Measurements from ENCODE around the gene DNAJC7.

The DNAJC7 gene, protein sequence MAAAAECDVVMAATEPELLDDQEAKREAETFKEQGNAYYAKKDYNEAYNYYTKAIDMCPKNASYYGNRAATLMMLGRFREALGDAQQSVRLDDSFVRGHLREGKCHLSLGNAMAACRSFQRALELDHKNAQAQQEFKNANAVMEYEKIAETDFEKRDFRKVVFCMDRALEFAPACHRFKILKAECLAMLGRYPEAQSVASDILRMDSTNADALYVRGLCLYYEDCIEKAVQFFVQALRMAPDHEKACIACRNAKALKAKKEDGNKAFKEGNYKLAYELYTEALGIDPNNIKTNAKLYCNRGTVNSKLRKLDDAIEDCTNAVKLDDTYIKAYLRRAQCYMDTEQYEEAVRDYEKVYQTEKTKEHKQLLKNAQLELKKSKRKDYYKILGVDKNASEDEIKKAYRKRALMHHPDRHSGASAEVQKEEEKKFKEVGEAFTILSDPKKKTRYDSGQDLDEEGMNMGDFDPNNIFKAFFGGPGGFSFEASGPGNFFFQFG

DNA sequence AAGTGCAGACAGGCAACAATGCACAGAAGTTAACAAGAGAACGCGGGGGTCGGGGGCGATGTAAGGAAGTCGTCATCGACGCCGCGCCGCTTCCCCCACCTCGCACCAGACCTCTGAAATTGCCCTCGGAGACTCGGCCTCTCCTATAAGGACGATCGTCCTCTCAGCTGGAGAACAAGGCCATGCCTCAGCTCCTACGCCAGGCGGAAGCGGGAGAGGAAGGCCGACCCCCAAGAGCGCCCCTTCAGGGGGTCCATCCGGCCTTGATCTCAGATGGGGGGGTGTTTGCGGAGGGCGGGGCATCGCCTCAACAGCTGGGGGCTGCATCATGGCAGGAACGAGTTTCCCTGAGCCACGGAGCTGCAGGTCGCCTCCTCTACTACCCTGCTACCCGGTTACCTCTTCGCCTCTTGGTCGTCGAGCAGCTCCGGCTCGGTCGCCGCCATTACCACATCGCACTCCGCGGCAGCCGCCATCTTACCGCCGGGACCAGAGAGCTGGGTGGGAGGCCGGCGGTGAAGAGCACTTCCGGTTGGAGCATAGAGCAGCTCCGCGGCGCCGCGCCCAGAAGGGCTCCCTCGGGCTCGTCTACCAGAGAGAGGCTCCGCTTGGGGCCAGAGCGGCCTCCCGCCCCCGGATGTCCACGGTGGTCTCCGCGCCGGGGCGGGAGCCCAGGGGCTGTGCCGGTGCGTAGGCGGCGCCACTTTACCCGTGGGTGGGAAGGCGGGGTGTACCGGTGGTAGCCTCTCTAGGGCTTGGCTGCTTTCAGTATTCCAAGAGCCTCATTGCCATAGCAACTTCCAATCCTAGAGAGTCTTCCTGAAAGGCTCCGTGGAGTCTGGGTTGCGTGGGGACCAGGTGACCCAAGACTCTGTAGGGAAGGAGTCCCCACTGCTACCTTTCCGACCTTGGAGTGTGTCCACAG is at the start of gene DNAJC7:
Gene DNAJC7 (minus strand): TSS at position 499 of the 925 bp plus-strand sequence. CDS start 23 bp downstream, at position 476.
- peaks cover 43% of the 10 kb centered on the region for H3K36me3 Mint-ChIP-seq
- peaks cover 2% of the 10 kb centered on the region for H3K9me3 Mint-ChIP-seq
- H3K4me1 Mint-ChIP-seq, result peaks cover 67% of the 10 kb centered on the region
- DNase-seq (ENCODE audit: low spot score in 2 of 2) (peak; percentile 76 to 92), ATAC-seq (peak; percentile 93)
- H3K4me3 Mint-ChIP-seq, result peak within 1 kb of the TSS; percentile 93
- H3K27ac Mint-ChIP-seq, result peak within 1 kb of the TSS; percentile 98

DNA sequence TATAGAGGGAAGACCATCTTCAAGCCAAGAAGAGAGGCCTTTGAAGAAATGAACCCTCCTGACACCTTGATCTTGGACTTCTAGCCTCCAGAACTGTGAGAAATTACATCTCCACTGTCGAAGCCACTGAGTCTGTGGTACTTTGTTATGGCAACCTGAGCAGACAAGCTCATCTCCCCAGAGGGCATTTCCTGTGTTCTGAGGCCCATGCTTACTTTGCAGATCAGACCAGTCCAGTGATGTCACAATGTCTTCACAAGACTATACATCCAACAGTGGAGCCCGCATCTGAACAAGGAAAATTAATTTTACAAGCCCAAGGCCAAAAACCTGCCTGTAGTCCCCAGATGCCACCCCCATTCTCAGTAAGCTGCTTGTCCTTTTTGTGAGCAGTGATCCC is 48.0 kb upstream of the DNAJC7 start:
- H3K36me3 Mint-ChIP-seq, result peaks cover 6% of the 10 kb centered on the region
- H3K27ac Mint-ChIP-seq, result no peak overlapping the region
- H3K4me3 Mint-ChIP-seq, result no peak overlapping the region
- DNase-seq (ENCODE audit: low spot score in 2 of 2) (no peak), ATAC-seq (no peak)
- peaks cover 12% of the 10 kb centered on the region for H3K4me1 Mint-ChIP-seq
- H3K9me3 Mint-ChIP-seq, result no peaks in the 10 kb centered on the region

DNA sequence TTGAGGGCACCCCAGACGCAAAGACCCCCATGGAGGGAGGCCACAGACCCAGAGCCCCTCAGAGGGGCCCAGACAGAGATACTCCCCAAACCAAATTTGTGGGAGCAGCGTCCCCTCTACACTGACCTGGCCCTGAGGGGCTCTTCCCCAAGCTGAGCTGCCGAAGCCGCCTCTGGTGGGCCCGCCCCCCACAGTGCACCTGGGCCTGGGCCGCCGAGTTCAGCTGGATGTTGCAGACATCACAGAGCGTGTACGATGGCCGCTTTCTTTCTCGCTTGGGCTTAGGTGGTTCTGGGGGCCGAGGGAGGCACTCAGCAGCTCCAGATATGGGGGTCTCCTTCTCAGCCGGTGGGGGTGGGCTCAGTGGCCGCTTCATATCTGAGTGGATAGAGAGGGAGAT is 45.4 kb upstream of the DNAJC7 start:
- DNase-seq (ENCODE audit: low spot score in 2 of 2) (no peak), ATAC-seq (no peak)
- H3K4me1 Mint-ChIP-seq, result peaks cover 12% of the 10 kb centered on the region
- H3K4me3 Mint-ChIP-seq, result no peak overlapping the region
- H3K27ac Mint-ChIP-seq, result no peak overlapping the region
- peaks cover 6% of the 10 kb centered on the region for H3K36me3 Mint-ChIP-seq
- no peaks in the 10 kb centered on the region for H3K9me3 Mint-ChIP-seq

DNA sequence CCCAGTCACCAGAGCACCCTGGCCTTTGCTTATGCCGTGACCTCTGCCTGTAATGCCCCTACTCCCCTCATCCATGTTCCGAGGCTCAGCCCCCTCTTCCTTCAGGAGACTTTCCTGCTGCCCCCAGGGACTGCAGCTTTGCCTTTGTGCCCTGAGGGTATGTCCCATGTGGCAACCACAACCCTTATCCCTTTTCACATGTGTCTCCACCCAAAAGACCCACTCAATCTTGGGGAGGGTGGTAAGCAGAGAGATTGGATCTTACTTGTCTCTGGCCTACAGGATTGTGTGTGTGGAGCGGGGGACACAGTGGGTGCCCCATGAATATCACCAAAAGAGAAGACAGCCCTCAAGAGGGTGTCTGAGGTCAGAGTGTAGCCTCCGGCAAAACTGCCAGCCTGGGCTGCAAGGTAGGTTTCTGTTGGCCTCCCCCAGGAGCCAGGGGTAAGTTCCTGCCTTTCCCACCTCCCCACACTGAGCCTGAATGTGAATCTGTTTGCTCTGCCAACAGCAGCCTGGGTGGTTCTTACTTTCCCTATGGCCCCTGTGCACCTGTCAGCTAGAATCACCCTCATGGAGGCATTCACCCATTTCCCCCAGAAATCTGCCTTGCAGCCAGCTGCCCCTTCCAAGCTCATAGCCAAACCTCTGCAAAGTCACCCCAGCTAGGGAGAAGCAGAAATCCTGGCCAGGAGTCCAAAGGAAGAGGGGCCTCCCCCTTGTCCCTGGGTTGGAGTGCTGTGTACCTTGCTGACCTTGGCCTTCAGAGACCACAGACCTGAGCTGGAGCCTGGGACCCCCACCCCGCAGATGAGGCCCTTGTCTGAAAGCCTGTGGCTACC is 44.6 kb upstream of the DNAJC7 start:
- Mint-ChIP-seq H3K4me3 (no peak overlapping the region), H3K27ac (no peak overlapping the region), H3K4me1 (peaks cover 12% of the 10 kb centered on the region), H3K36me3 (peaks cover 6% of the 10 kb centered on the region), H3K9me3 (no peaks in the 10 kb centered on the region)
- DNase-seq (ENCODE audit: low spot score in 2 of 2) (no peak), ATAC-seq (no peak)

DNA sequence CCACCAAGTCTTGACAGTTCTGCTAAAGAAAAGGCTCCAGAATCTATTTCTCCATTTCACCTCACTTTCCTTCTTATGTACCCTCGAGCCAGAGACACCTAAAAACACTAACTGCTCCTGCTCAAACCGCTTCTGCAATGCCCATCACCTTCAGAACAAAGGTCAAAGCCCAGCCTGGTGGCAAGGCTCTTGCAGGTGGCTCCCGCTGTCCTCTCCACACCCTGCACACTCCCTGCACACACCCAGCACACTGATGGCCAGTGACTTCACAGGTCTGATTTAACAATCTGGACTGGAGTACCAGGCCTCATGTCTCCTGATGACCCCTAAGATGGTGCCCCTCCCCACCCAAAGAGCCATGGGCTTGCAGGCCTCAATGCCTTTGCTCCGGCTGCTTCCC is 43.0 kb upstream of the DNAJC7 start:
- no peaks in the 10 kb centered on the region for H3K9me3 Mint-ChIP-seq
- ATAC-seq, result no peak

DNA sequence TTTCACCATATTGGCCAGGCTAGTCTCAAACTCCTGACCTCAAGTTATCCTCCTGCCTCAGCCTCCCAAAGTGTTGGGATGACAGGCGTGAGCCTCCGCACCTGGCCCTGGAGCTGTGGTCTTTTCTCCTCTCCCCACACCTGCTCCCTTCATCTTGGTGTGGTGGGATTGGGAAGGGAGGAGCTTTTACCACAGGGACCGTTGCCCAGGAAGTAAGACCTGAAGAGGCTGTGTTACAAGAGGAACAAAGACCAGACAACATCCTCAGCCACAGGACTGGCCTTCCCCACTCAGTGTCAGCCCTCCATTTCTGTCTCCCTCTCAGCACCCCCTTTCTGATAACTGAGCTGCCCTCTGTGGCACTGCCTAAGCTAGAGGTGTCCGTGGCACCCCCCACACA is 42.6 kb upstream of the DNAJC7 start:
- H3K4me1 Mint-ChIP-seq, result peaks cover 12% of the 10 kb centered on the region
- H3K4me3 Mint-ChIP-seq, result no peak overlapping the region
- H3K9me3 Mint-ChIP-seq, result no peaks in the 10 kb centered on the region
- DNase-seq (ENCODE audit: low spot score in 2 of 2) (no peak), ATAC-seq (no peak)
- H3K27ac Mint-ChIP-seq, result peak overlapping the region; percentile 18
- peaks cover 6% of the 10 kb centered on the region for H3K36me3 Mint-ChIP-seq

More for the DNA sequence above, 43.0 kb upstream of the DNAJC7 start:
- DNase-seq (ENCODE audit: low spot score in 2 of 2), result no peak
- peaks cover 6% of the 10 kb centered on the region for H3K36me3 Mint-ChIP-seq
- H3K4me3 Mint-ChIP-seq, result no peak overlapping the region
- peak overlapping the region; percentile 18 for H3K27ac Mint-ChIP-seq
- H3K4me1 Mint-ChIP-seq, result peaks cover 12% of the 10 kb centered on the region

DNA sequence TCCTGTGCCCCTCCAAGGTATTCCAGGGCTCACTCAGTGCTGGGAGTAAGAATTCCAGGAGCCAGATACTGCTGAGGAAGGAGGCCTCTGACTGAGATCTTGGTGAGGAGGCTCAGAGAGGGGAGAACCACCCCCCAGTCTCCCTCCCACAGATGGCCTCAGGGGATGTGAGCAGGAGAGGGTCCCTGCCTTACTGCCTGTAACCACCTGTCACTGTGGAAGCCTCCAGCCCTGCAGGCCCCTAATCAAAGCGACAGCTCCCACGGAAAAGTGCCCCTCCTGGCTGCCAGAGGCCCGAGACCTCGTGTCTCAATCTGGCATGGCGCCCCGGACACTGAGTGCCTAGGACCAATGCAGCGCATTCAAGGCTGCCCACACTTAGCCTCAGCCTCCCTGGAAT is 40.8 kb upstream of the DNAJC7 start:
- no peak overlapping the region for H3K4me3 Mint-ChIP-seq
- no peak overlapping the region for H3K27ac Mint-ChIP-seq
- H3K9me3 Mint-ChIP-seq, result no peaks in the 10 kb centered on the region
- DNase-seq (ENCODE audit: low spot score in 2 of 2) (no peak), ATAC-seq (no peak)
- H3K4me1 Mint-ChIP-seq, result no peaks in the 10 kb centered on the region
- H3K36me3 Mint-ChIP-seq, result no peaks in the 10 kb centered on the region

DNA sequence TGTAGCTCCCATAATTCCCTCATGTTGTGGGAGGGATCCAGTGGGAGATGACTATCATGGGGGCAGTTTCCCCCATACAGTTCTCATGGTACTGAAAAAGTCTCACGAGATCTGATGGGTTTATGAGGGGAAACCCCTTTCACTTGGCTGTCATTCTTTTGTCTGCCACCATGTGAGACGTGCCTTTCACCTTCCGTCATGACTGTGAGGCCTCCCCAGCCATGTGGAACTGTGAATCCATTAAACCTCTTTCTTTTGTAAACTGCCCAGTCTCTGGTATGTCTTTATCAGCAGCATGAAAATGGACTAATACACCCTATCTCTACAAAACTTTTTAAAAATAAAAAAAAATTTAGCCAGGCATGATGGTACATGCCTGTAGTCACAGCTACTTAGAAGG is 39.4 kb upstream of the DNAJC7 start:
- H3K4me3 Mint-ChIP-seq, result no peak overlapping the region
- H3K9me3 Mint-ChIP-seq, result no peaks in the 10 kb centered on the region
- no peak overlapping the region for H3K27ac Mint-ChIP-seq
- no peaks in the 10 kb centered on the region for H3K36me3 Mint-ChIP-seq
- H3K4me1 Mint-ChIP-seq, result no peaks in the 10 kb centered on the region
- no peak for ATAC-seq
- DNase-seq (ENCODE audit: low spot score in 2 of 2), result no peak

DNA sequence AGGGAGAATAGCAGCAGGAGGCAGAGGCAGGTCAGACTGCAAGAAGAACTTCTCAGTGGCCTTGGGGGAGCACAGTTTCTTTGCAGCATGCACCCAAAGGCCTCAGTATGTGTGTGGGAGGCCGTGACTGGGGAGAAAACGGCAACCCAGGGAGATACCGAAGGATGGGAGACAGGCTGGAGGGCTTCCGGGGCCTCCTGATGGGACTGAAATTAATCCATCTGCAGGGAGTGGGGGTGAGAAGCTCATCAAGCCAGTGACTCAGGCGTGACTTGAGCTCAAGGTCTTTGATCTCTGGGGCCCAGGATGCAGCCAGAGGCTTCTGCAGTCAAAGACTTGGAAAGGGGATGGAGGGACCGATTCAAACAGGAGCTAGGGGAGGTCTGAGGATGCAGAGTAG is 38.3 kb upstream of the DNAJC7 start:
- Mint-ChIP-seq H3K36me3 (no peaks in the 10 kb centered on the region), H3K9me3 (no peaks in the 10 kb centered on the region), H3K4me3 (no peak overlapping the region), H3K27ac (no peak overlapping the region), H3K4me1 (peaks cover 7% of the 10 kb centered on the region)
- DNase-seq (ENCODE audit: low spot score in 2 of 2) (no peak), ATAC-seq (no peak)

DNA sequence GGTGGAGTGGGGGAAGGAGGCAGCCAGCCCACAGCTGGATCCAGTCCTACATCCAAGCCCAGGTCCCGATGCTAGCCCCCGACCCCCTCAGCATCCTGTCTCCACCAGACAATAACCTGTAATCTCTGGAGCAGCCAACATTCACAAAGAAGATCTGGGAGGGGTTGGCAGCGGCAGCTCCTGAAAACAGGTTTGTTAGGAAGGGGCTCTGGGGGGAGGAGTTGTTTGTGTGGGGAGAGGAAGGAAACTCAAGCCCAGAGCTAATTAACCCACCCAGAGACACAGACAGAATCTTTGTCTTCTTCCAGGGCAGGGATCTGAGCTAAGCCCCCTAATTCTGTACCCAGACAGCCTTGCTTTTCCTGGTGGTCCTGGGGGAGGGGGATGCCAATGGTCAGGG is 37.8 kb upstream of the DNAJC7 start:
- H3K9me3 Mint-ChIP-seq, result no peaks in the 10 kb centered on the region
- H3K27ac Mint-ChIP-seq, result no peak overlapping the region
- H3K36me3 Mint-ChIP-seq, result no peaks in the 10 kb centered on the region
- ATAC-seq, result no peak
- DNase-seq (ENCODE audit: low spot score in 2 of 2), result no peak
- H3K4me1 Mint-ChIP-seq, result peaks cover 7% of the 10 kb centered on the region
- no peak overlapping the region for H3K4me3 Mint-ChIP-seq

DNA sequence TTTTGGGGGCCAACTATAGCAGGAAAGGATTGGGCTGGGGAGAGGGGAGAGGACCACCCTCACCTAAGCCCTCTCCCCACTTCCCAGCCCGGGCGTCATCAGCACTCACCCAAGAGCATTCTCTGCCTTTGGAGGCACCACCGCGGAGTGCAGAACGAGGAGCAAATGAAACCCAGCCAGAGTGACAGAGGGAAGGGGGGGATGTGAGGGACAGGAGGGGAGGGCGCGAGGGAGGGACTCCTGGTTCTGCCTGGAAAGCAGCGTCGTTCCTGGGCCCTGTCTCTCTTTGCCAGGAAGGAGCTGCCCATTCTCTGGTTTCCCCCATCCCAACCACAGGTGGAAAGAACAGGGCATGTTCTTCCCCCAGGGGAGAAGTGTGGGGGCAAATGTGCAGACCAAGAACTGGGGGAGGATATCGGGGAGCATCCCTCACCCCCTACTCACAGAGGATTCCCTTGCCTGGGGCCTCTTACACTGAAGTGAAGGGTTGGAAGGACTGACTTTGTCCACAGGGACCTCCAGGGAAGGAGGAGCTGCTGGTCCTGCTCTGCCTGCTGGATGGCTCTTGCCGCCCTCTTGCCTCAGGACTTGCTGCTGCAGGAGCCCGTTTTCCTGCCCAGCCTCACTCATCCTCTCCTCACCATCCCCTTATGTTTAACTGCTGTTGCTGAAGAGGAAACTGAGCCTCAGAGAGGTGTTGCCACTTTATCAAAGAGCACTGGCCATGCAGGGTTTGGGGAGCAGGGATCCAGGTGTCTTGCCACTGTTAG is 36.7 kb upstream of the DNAJC7 start:
- H3K9me3 Mint-ChIP-seq, result no peaks in the 10 kb centered on the region
- DNase-seq (ENCODE audit: low spot score in 2 of 2) (no peak), ATAC-seq (no peak)
- H3K4me3 Mint-ChIP-seq, result no peak overlapping the region
- H3K27ac Mint-ChIP-seq, result no peak overlapping the region
- H3K4me1 Mint-ChIP-seq, result peaks cover 7% of the 10 kb centered on the region
- no peaks in the 10 kb centered on the region for H3K36me3 Mint-ChIP-seq

DNA sequence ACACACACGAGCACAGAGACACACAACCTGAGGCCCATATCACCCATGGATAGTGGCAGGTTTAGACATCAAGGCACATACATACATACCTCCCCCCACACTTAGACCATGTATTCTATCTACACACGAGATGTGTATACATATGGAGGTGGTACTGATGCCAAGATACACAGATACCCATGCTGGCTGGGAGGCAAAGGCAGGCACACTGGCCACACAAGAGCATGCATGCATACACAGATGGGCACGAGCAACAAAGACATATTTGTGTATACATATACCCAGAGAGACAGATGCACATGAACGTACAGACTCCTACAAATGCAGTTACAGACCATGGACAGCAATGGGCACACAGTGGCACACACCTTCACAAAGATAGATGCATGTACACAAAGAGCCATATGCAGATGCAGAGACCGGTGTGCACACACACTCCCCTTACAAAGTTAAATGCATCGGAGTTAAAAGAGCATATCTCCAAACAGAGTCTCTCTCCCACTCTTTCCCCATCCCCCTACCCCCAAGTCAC is 35.2 kb upstream of the DNAJC7 start:
- no peak overlapping the region for H3K4me3 Mint-ChIP-seq
- ATAC-seq (no peak), DNase-seq (ENCODE audit: low spot score in 2 of 2) (no peak)
- H3K9me3 Mint-ChIP-seq, result no peaks in the 10 kb centered on the region
- H3K27ac Mint-ChIP-seq, result no peak overlapping the region
- H3K4me1 Mint-ChIP-seq, result peaks cover 7% of the 10 kb centered on the region
- H3K36me3 Mint-ChIP-seq, result no peaks in the 10 kb centered on the region

DNA sequence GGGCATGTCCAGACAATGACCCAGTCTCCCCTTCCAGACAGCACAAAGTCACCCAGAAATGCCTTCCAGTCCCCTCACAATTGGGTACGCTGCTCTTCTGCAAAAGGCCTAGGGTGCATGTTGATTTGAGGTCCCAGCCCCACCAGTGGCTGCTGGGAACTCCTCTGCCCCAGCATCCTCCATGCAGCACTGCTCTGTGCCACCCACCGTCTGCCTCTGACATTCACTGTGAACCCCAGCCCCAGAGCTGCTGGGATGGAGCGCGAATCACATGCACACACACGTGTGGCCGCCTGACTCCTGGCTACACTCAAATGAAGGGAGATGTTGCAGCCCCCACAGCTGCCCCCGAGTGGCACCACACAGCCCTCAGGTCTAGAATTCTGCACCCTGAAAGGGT is 34.4 kb upstream of the DNAJC7 start:
- H3K9me3 Mint-ChIP-seq, result no peaks in the 10 kb centered on the region
- peak overlapping the region; percentile 64 for H3K4me3 Mint-ChIP-seq
- H3K4me1 Mint-ChIP-seq, result peaks cover 7% of the 10 kb centered on the region
- H3K27ac Mint-ChIP-seq, result no peak overlapping the region
- ATAC-seq, result no peak
- DNase-seq (ENCODE audit: low spot score in 2 of 2), result no peak
- no peaks in the 10 kb centered on the region for H3K36me3 Mint-ChIP-seq

DNA sequence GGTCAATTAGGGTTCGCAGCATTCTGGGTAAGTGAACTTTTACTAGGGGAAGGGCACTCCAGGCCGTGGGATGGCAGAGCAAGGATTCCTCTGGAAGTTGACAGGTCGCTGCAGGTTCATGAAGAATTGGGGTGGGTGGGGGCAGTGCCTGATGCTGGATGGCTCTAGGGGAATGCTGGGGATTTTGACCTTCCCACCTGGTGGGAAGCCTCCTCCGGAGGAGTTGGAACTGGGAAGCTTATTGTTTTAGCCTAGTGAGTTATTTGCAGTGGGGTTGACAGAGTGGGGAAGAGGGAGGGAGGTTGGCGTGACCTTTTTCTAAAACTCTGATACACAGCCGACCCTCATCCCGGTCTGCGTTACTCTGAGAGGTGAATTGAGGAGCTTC is 33.8 kb upstream of the DNAJC7 start:
- peaks cover 7% of the 10 kb centered on the region for H3K4me1 Mint-ChIP-seq
- no peaks in the 10 kb centered on the region for H3K9me3 Mint-ChIP-seq
- H3K4me3 Mint-ChIP-seq, result peak overlapping the region; percentile 64
- ATAC-seq, result no peak
- DNase-seq (ENCODE audit: low spot score in 2 of 2), result no peak
- no peaks in the 10 kb centered on the region for H3K36me3 Mint-ChIP-seq
- no peak overlapping the region for H3K27ac Mint-ChIP-seq

All from stimulated activated effector memory CD8-positive, alpha-beta T cell treated with anti-CD3 and anti-CD28 coated beads, Interleukin-12 subunit alpha, Interleukin-12 subunit beta, amount 100 ng/mL, for 72 hours (primary cell).